Measurements from ENCODE around the gene SLC26A1. TPM values are rescaled to one million over a fixed set of nuclear protein-coding genes. Genes with fewer than 3 reads are reported as not detected.
A peak's percentile ranks its signal among the peaks of the same experiment; 100 is the strongest.
"Not testable (repeated sequence)": the region's sequence is repeated elsewhere in the genome, so short reads cannot be mapped to it uniquely, and the experiment has no call there.

SLC26A1 gene
- total and polyA plus RNA-seq, 7 donors = 1.1 TPM; not detected in 6

- WGBS, 2 donors = 92% methylated on average over 19 of the region's 19 CpGs
- H3K27ac ChIP-seq = no peak overlapping the region
- peak; percentile 46 for DNase-seq
Observed at GRCh38 chr4:947491-947971, 45.7 kb downstream of the SLC26A1 start.

GRCh38 chr4:946517-947471 lies 46.4 kb downstream of the SLC26A1 start:
- no peak for DNase-seq
- Histone ChIP-seq H3K36me3 (peaks cover 0 to 8% (median 0%) of the 10 kb centered on the region in 4 donors), H3K27ac (no peak overlapping the region), H3K9me3 (no peaks in the 10 kb centered on the region), H3K4me3 (peak overlapping the region in 1 of 4 donors; percentile 8), H3K4me1 (peaks cover 0 to 8% (median 3%) of the 10 kb centered on the region in 4 donors), H3K27me3 (no peaks in the 10 kb centered on the region)
- WGBS, 2 donors = 76 to 88% methylated on average over 62 of the region's 62 CpGs
- intact Hi-C loops (cut with DNase I) = no loop called here
- TF ChIP-seq EP300 (IDR thresholded peaks at IDR 0.05) (no peak), POLR2A (IDR thresholded peaks at IDR 0.05) (no peak), CTCF (IDR thresholded peaks at IDR 0.05) (no peak), POLR2AphosphoS5 (IDR thresholded peaks at IDR 0.05) (no peak)

More at GRCh38 chr4:947491-947971, 45.7 kb downstream of the SLC26A1 start:
- intact Hi-C loops (cut with DNase I) = no loop called here
- H3K27me3 ChIP-seq = no peaks in the 10 kb centered on the region
- TF ChIP-seq CTCF (IDR thresholded peaks at IDR 0.05) (no peak), POLR2AphosphoS5 (IDR thresholded peaks at IDR 0.05) (no peak), POLR2A (IDR thresholded peaks at IDR 0.05) (no peak), EP300 (IDR thresholded peaks at IDR 0.05) (no peak)
- no peaks in the 10 kb centered on the region for H3K9me3 ChIP-seq
- peaks cover 0 to 11% (median 0%) of the 10 kb centered on the region in 4 donors for H3K36me3 ChIP-seq
- peaks cover 0 to 8% (median 3%) of the 10 kb centered on the region in 4 donors for H3K4me1 ChIP-seq
- H3K4me3 ChIP-seq = no peak overlapping the region

DNA sequence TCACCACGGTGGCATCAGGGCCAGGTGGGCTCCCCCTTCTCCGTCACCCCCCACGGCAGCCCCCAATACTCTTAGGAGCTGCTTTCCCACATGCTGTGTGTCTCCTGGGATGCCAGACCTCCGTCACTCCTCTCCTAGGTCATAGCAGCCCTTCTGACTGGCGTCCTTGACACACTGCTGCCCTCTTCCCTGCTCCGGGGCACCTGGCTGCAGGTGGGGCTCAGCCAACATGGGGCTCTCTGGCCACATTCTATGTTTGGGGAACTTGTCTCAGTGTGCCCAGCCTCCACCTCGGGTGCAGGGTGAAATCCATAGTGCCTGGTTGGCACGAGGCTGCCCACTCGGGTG lies 47.1 kb downstream of the SLC26A1 start:
- H3K27ac ChIP-seq = no peak overlapping the region
- H3K36me3 ChIP-seq = peaks cover 0 to under 1% (median 0%) of the 10 kb centered on the region in 4 donors
- 80 to 86% methylated on average over 9 of the region's 9 CpGs for WGBS, 2 donors
- TF ChIP-seq POLR2AphosphoS5 (IDR thresholded peaks at IDR 0.05) = no peak
- DNase-seq = no peak
- H3K4me3 ChIP-seq = no peak overlapping the region
- no peaks in the 10 kb centered on the region for H3K9me3 ChIP-seq
- H3K27me3 ChIP-seq = no peaks in the 10 kb centered on the region
- intact Hi-C loops (cut with DNase I) = no loop called here
- H3K4me1 ChIP-seq = peaks cover 0 to 8% (median 3%) of the 10 kb centered on the region in 4 donors

GRCh38 chr4:945274-946102 lies 47.7 kb downstream of the SLC26A1 start:
- TF ChIP-seq POLR2AphosphoS5 (IDR thresholded peaks at IDR 0.05) = no peak
- no peak for TF ChIP-seq CTCF (IDR thresholded peaks at IDR 0.05)
- TF ChIP-seq POLR2A (IDR thresholded peaks at IDR 0.05) = no peak
- TF ChIP-seq EP300 (IDR thresholded peaks at IDR 0.05) = no peak
- Histone ChIP-seq H3K36me3 (no peaks in the 10 kb centered on the region), H3K4me3 (no peak overlapping the region), H3K27me3 (no peaks in the 10 kb centered on the region), H3K27ac (no peak overlapping the region), H3K9me3 (no peaks in the 10 kb centered on the region), H3K4me1 (peaks cover 0 to 8% (median 3%) of the 10 kb centered on the region in 4 donors)
- 66 to 83% methylated on average over 28 of the region's 28 CpGs for WGBS, 2 donors
- intact Hi-C loops (cut with DNase I) = no loop called here
- DNase-seq = no peak

- H3K4me1 ChIP-seq, H3K36me3 ChIP-seq, H3K4me3 ChIP-seq, H3K9me3 ChIP-seq, DNase-seq, H3K27ac ChIP-seq, H3K27me3 ChIP-seq: not testable (repeated sequence)
- WGBS, 2 donors = 84 to 91% methylated on average over 4 of the region's 4 CpGs
- intact Hi-C loops (cut with DNase I) = loop anchor here (10.0 kb wide), 1 partner anchor 265 kb away; the partner anchor contains the start of genes ATP5ME and MYL5
Observed at GRCh38 chr4:939508-939907, 53.7 kb downstream of the SLC26A1 start.

Other genes starting within 250 kb of the SLC26A1 start
- gene CPLX1, start 167.3 kb downstream of the SLC26A1 start, total RNA-seq = 1 to 10 TPM in 1 of 4 donors, under 1 TPM in 3; 0.36 to 1.7 (median 0.45) TPM
- gene CPLX1, start 167.3 kb downstream of the SLC26A1 start, polyA plus RNA-seq = 1 to 10 TPM in 2 of 3 donors, under 1 TPM in 1; 0.23 to 3.0 (median 2.8) TPM
- gene GAK, start 61.1 kb downstream of the SLC26A1 start, total RNA-seq = 100 to 1,000 TPM in 1 of 4 donors, 10 to 100 TPM in 3; 40.8 to 494 (median 60.4) TPM
- 100 to 1,000 TPM; 124 to 276 (median 150) TPM for gene GAK, start 61.1 kb downstream of the SLC26A1 start, polyA plus RNA-seq
- gene TMEM175, start 60.9 kb downstream of the SLC26A1 start, total RNA-seq = 10 to 100 TPM; 19.3 to 42.6 (median 32.6) TPM
- 10 to 100 TPM in 2 of 3 donors, 1 to 10 TPM in 1; 4.6 to 34.5 (median 12.6) TPM for gene TMEM175, start 60.9 kb downstream of the SLC26A1 start, polyA plus RNA-seq
- gene DGKQ, start 19.8 kb downstream of the SLC26A1 start, total RNA-seq = 1 to 10 TPM; 3.5 to 8.9 (median 5.1) TPM
- 10 to 100 TPM; 19.8 to 26.2 (median 23.6) TPM for gene DGKQ, start 19.8 kb downstream of the SLC26A1 start, polyA plus RNA-seq
- 10 to 100 TPM in 1 of 4 donors, 1 to 10 TPM in 3; 7.1 to 15.2 (median 7.6) TPM for gene IDUA, start 6.4 kb downstream of the SLC26A1 start, total RNA-seq
- gene IDUA, start 6.4 kb downstream of the SLC26A1 start, polyA plus RNA-seq = 10 to 100 TPM in 1 of 3 donors, 1 to 10 TPM in 2; 1.2 to 13.3 (median 4.2) TPM
- 10 to 100 TPM in 1 of 4 donors, 1 to 10 TPM in 3; 6.1 to 10.0 (median 8.0) TPM for gene FGFRL1, start 18.2 kb upstream of the SLC26A1 start, total RNA-seq
- gene FGFRL1, start 18.2 kb upstream of the SLC26A1 start, polyA plus RNA-seq = 10 to 100 TPM in 1 of 3 donors, 1 to 10 TPM in 2; 1.2 to 12.1 (median 3.0) TPM
- 10 to 100 TPM in 1 of 4 donors, 1 to 10 TPM in 3; 3.1 to 12.8 (median 6.8) TPM for gene RNF212, start 120.2 kb upstream of the SLC26A1 start, total RNA-seq
- 1 to 10 TPM in 1 of 3 donors, under 1 TPM in 1, not detected in 1; 0.60 to 3.4 TPM for gene RNF212, start 120.2 kb upstream of the SLC26A1 start, polyA plus RNA-seq
- 100 to 1,000 TPM in 1 of 4 donors, 10 to 100 TPM in 3; 33.6 to 165 (median 79.8) TPM for gene SPON2, start 179.2 kb upstream of the SLC26A1 start, total RNA-seq
- gene SPON2, start 179.2 kb upstream of the SLC26A1 start, polyA plus RNA-seq = 10 to 100 TPM in 2 of 3 donors, 1 to 10 TPM in 1; 8.6 to 33.6 (median 25.2) TPM